ENCODE results near the gene ZNF165. TPM values are rescaled to one million over a fixed set of nuclear protein-coding genes. Genes with fewer than 3 reads are reported as not detected.
A peak's percentile ranks its signal among the peaks of the same experiment; 100 is the strongest.

The ZNF165 gene
- total and polyA plus RNA-seq, 9 donors: 0.24 to 2.3 (median 0.76) TPM

GRCh38 chr6:28134716-28135115, 54.3 kb downstream of the ZNF165 start:
- no peak for TF ChIP-seq CTCF (IDR thresholded peaks at IDR 0.05)
- TF ChIP-seq POLR2A (IDR thresholded peaks at IDR 0.05): no peak
- no peak for TF ChIP-seq EP300 (IDR thresholded peaks at IDR 0.05)
- intact Hi-C loops (cut with DNase I): loop anchor here (5.0 to 10.0 kb wide), 2 partner anchors 203 to 220 kb away; partner anchors contain the start of gene ZSCAN31 (in 1 of the 4)
- H3K27ac ChIP-seq: no peak overlapping the region
- H3K4me3 ChIP-seq: no peak overlapping the region
- H3K27me3 ChIP-seq: no peaks in the 10 kb centered on the region
- H3K9me3 ChIP-seq: no peaks in the 10 kb centered on the region
- peaks cover 5% of the 10 kb centered on the region for H3K4me1 ChIP-seq (ENCODE audit: insufficient read depth)
- H3K36me3 ChIP-seq: no peaks in the 10 kb centered on the region
- no peak for DNase-seq
- 46 to 72% (median 65%) methylated on average over 1 of the region's 1 CpG for WGBS, 3 donors

GRCh38 chr6:28135393-28135792, 55.0 kb downstream of the ZNF165 start:
- intact Hi-C loops (cut with DNase I): loop anchor here (5.0 to 10.0 kb wide), 2 partner anchors 202 to 219 kb away; partner anchors contain the start of gene ZSCAN31 (in 1 of the 4)
- no peaks in the 10 kb centered on the region for H3K9me3 ChIP-seq
- WGBS, 3 donors: 14 to 17% (median 16%) methylated on average over 3 of the region's 3 CpGs
- no peak overlapping the region for H3K4me3 ChIP-seq
- no peak overlapping the region for H3K27ac ChIP-seq
- H3K36me3 ChIP-seq: no peaks in the 10 kb centered on the region
- peaks cover 5% of the 10 kb centered on the region for H3K4me1 ChIP-seq (ENCODE audit: insufficient read depth)
- H3K27me3 ChIP-seq: no peaks in the 10 kb centered on the region
- DNase-seq: no peak
- no peak for TF ChIP-seq POLR2A (IDR thresholded peaks at IDR 0.05)
- TF ChIP-seq EP300 (IDR thresholded peaks at IDR 0.05): no peak
- no peak for TF ChIP-seq CTCF (IDR thresholded peaks at IDR 0.05)

- WGBS, 3 donors: 0 to 1% (median 1%) methylated on average over 58 of the region's 58 CpGs
- TF ChIP-seq EP300 (IDR thresholded peaks at IDR 0.05) (no peak), CTCF (IDR thresholded peaks at IDR 0.05) (no peak), POLR2A (IDR thresholded peaks at IDR 0.05) (peak; percentile 29)
- Histone ChIP-seq H3K4me1 (ENCODE audit: insufficient read depth) (peaks cover 7% of the 10 kb centered on the region), H3K36me3 (no peaks in the 10 kb centered on the region), H3K27me3 (no peaks in the 10 kb centered on the region), H3K27ac (peak overlapping the region; percentile 94 to 95), H3K4me3 (peak overlapping the region; percentile 74), H3K9me3 (no peaks in the 10 kb centered on the region)
- intact Hi-C loops (cut with DNase I): loop anchor here (5.0 to 10.0 kb wide), 2 partner anchors 200 to 218 kb away; partner anchors contain the start of gene ZSCAN31 (in 1 of the 4)
- DNase-seq: peak; percentile 93 to 96 (median 95)
These were observed 56.5 kb downstream of the ZNF165 start for GRCh38 chr6:28136585-28137504.

GRCh38 chr6:28137505-28137981, 57.2 kb downstream of the ZNF165 start:
- 1 to 2% (median 1%) methylated on average over 6 of the region's 6 CpGs for WGBS, 3 donors
- no peaks in the 10 kb centered on the region for H3K9me3 ChIP-seq
- peak overlapping the region; percentile 74 for H3K4me3 ChIP-seq
- peak overlapping the region; percentile 94 to 95 for H3K27ac ChIP-seq
- H3K36me3 ChIP-seq: no peaks in the 10 kb centered on the region
- no peaks in the 10 kb centered on the region for H3K27me3 ChIP-seq
- H3K4me1 ChIP-seq (ENCODE audit: insufficient read depth): peaks cover 7% of the 10 kb centered on the region
- TF ChIP-seq CTCF (IDR thresholded peaks at IDR 0.05) (no peak), EP300 (IDR thresholded peaks at IDR 0.05) (no peak), POLR2A (IDR thresholded peaks at IDR 0.05) (no peak)
- no peak for DNase-seq
- intact Hi-C loops (cut with DNase I): loop anchor here (5.0 to 10.0 kb wide), 2 partner anchors 200 to 217 kb away; partner anchors contain the start of gene ZSCAN31 (in 1 of the 4)

Other genes with a start within 250 kb of the ZNF165 start
- not detected for gene OR2B2, start 168.2 kb upstream of the ZNF165 start, total RNA-seq
- gene OR2B2, start 168.2 kb upstream of the ZNF165 start, polyA plus RNA-seq: not detected
- gene OR2B6, start 123.3 kb upstream of the ZNF165 start, total RNA-seq: not detected
- gene OR2B6, start 123.3 kb upstream of the ZNF165 start, polyA plus RNA-seq: not detected
- 1 to 10 TPM; 2.6 to 4.4 (median 3.1) TPM for gene ZSCAN16, start 44.0 kb downstream of the ZNF165 start, total RNA-seq
- gene ZSCAN16, start 44.0 kb downstream of the ZNF165 start, polyA plus RNA-seq: 1 to 10 TPM; 3.2 to 4.0 TPM
- gene ZKSCAN8, start 61.3 kb downstream of the ZNF165 start, total RNA-seq: 10 to 100 TPM; 16.8 to 44.6 (median 31.9) TPM
- 10 to 100 TPM; 13.6 to 30.3 TPM for gene ZKSCAN8, start 61.3 kb downstream of the ZNF165 start, polyA plus RNA-seq
- gene ZSCAN9, start 144.7 kb downstream of the ZNF165 start, total RNA-seq: 10 to 100 TPM in 6 of 7 donors, 1 to 10 TPM in 1; 10.0 to 17.5 (median 13.7) TPM
- gene ZSCAN9, start 144.7 kb downstream of the ZNF165 start, polyA plus RNA-seq: 10 to 100 TPM; 12.5 to 16.9 TPM
- gene ZKSCAN4, start 171.7 kb downstream of the ZNF165 start, total RNA-seq: 1 to 10 TPM; 1.5 to 8.0 (median 6.0) TPM
- gene ZKSCAN4, start 171.7 kb downstream of the ZNF165 start, polyA plus RNA-seq: 1 to 10 TPM; 5.1 to 7.0 TPM
- 1 to 10 TPM in 5 of 7 donors, under 1 TPM in 2; 0.34 to 2.4 (median 1.8) TPM for gene NKAPL, start 178.7 kb downstream of the ZNF165 start, total RNA-seq
- 1 to 10 TPM; 1.4 to 1.5 TPM for gene NKAPL, start 178.7 kb downstream of the ZNF165 start, polyA plus RNA-seq
- 10 to 100 TPM; 11.8 to 32.0 (median 23.1) TPM for gene ZSCAN26, start 186.6 kb downstream of the ZNF165 start, total RNA-seq
- gene ZSCAN26, start 186.6 kb downstream of the ZNF165 start, polyA plus RNA-seq: 10 to 100 TPM; 21.6 to 29.2 TPM
- 1 to 10 TPM; 2.1 to 5.0 (median 3.5) TPM for gene PGBD1, start 201.0 kb downstream of the ZNF165 start, total RNA-seq
- 1 to 10 TPM; 1.8 to 3.5 TPM for gene PGBD1, start 201.0 kb downstream of the ZNF165 start, polyA plus RNA-seq